Stimulated activated CD8-positive, alpha-beta memory T cell treated with anti-CD3 and anti-CD28 coated beads, Interleukin-2, amount 100 ng/mL, for 48 hours (primary cell): Measurements from ENCODE around the gene MICAL3.

Experiments
- DNase-seq, 2 donors: peaks; one replicate each; pipeline ENCODE4 v3.0.0-alpha.2; 2020; ENCODE audit warnings: low read depth in 2 of 2

MICAL3 gene

GRCh38 chr22:17782158-17782557 lies 242.2 kb downstream of the MICAL3 start:
- DNase-seq = no peak

- DNase-seq = peak in 1 of 2 donors; percentile 50
Observed at GRCh38 chr22:17781319-17782031, 242.9 kb downstream of the MICAL3 start.

GRCh38 chr22:17780741-17781318 lies 243.5 kb downstream of the MICAL3 start:
- DNase-seq = no peak

GRCh38 chr22:17780116-17780740 lies 244.1 kb downstream of the MICAL3 start:
- no peak for DNase-seq

- no peak for DNase-seq
Observed at GRCh38 chr22:17779286-17780115, 244.9 kb downstream of the MICAL3 start.

GRCh38 chr22:17778412-17778976 lies 245.9 kb downstream of the MICAL3 start:
- DNase-seq = no peak

GRCh38 chr22:17777717-17778044 lies 246.7 kb downstream of the MICAL3 start:
- no peak for DNase-seq

GRCh38 chr22:17777005-17777716 lies 247.2 kb downstream of the MICAL3 start:
- DNase-seq = peak; percentile 48 to 57

- DNase-seq = no peak
Observed at GRCh38 chr22:17775781-17776465, 248.4 kb downstream of the MICAL3 start.

- no peak for DNase-seq
Observed at GRCh38 chr22:17774926-17775685, 249.3 kb downstream of the MICAL3 start.

- no peak for DNase-seq
Observed at GRCh38 chr22:17774206-17774925, 250.0 kb downstream of the MICAL3 start, which contains the start of gene BID. Gene BID, minus strand, starts transcription at chr22:17774469. Its CDS starts 24,353 bp downstream, at chr22:17750116.

GRCh38 chr22:17773606-17774205 lies 250.7 kb downstream of the MICAL3 start:
- DNase-seq = peak; percentile 66 to 72

GRCh38 chr22:17772958-17773605 lies 251.3 kb downstream of the MICAL3 start:
- no peak for DNase-seq

- DNase-seq = no peak
Observed at GRCh38 chr22:17772249-17772957, 252.0 kb downstream of the MICAL3 start.

- DNase-seq = no peak
Observed at GRCh38 chr22:17770180-17771077, 253.9 kb downstream of the MICAL3 start.

- DNase-seq = no peak
Observed at GRCh38 chr22:17769716-17770082, 254.7 kb downstream of the MICAL3 start.
